Osteocyte (in vitro differentiated cells): ENCODE results near the gene S100A5. TPM values are rescaled to one million over a fixed set of nuclear protein-coding genes. Genes with fewer than 3 reads are reported as not detected.
A peak's percentile ranks its signal among the peaks of the same experiment; 100 is the strongest.

Experiments used
- DNase-seq: peaks from one replicate; pipeline ENCODE4 v3.0.0; 2021; ENCODE audit warnings: mixed read lengths; ENCODE audit not compliant: unreplicated experiment; ENCODE audit errors: extremely low spot score
- H3K27ac Mint-ChIP-seq: one replicate; pipeline ENCODE4 v1.8.0; 2021; ENCODE audit warnings: mild to moderate bottlenecking, mixed read lengths; ENCODE audit not compliant: unreplicated experiment
- H3K27me3 Mint-ChIP-seq: one replicate; pipeline ENCODE4 v1.8.0; 2021; ENCODE audit warnings: mixed read lengths; ENCODE audit not compliant: unreplicated experiment
- H3K36me3 Mint-ChIP-seq: one replicate; pipeline ENCODE4 v1.8.0; 2021; ENCODE audit warnings: mixed read lengths; ENCODE audit not compliant: unreplicated experiment
- H3K4me1 Mint-ChIP-seq: one replicate; pipeline ENCODE4 v1.8.0; 2021; ENCODE audit warnings: mixed read lengths; ENCODE audit not compliant: unreplicated experiment
- H3K4me3 Mint-ChIP-seq: one replicate; pipeline ENCODE4 v1.8.0; 2021; ENCODE audit warnings: mild to moderate bottlenecking, moderate library complexity, mixed read lengths; ENCODE audit not compliant: unreplicated experiment
- H3K9me3 Mint-ChIP-seq: one replicate; pipeline ENCODE4 v1.8.0; 2021; ENCODE audit warnings: mixed read lengths; ENCODE audit not compliant: unreplicated experiment
- total RNA-seq: library from RNA; stranded (reverse); gene quantifications from 2 replicates; pipeline ENCODE4 v1.2.1, GENCODE V29; 2021
- TF ChIP-seq, protein P1 (sequence below): fragments of 200-600 bp; sonication (generic); IDR thresholded peaks from 2 replicates; pipeline ENCODE4 v1.5.0; 2021; ENCODE audit warnings: antibody characterized with exemption, mild to moderate bottlenecking, moderate library complexity

Gene S100A5
- total RNA-seq, 1 donor from 2014 or later = 1.0 TPM

DNA sequence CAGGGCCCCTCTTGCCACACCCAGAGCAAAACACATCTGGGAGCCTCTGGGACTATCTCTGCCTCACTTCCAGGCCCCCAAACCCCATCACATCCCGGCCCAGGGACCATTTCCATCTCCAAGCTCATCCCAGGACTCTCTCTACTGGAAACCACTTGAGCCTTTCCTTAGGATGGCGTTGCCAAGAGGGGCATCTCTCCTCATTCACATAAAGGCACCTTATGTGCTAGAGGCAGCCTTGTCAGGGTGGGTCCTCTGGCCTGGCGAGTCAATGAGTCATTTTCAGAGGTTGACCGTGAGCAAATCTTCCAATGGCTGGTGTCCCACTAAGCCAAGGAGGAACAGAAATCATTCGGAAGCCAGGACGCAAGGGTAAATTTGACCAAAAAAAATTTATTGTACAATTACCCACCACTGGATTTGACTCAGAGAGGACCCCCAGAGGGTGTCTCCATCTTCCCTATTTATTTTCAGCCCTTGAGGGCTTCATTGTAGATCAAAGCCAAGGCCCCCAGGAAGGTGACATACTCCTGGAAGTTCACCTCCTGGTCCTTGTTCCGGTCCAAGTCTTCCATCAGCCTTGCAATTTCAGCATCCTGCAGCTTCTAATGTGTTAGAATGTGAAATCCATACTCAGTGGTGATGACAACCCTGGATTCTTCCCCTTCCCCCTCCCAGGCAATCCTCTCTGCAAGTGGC is 6.4 kb downstream of the S100A5 start:
- Mint-ChIP-seq H3K27ac (peak overlapping the region; percentile 84), H3K4me1 (peaks cover 33% of the 10 kb centered on the region), H3K9me3 (no peaks in the 10 kb centered on the region), H3K36me3 (no peaks in the 10 kb centered on the region), H3K27me3 (no peaks in the 10 kb centered on the region), H3K4me3 (no peak overlapping the region)
- no peak for DNase-seq
- TF ChIP-seq, protein P1, sequence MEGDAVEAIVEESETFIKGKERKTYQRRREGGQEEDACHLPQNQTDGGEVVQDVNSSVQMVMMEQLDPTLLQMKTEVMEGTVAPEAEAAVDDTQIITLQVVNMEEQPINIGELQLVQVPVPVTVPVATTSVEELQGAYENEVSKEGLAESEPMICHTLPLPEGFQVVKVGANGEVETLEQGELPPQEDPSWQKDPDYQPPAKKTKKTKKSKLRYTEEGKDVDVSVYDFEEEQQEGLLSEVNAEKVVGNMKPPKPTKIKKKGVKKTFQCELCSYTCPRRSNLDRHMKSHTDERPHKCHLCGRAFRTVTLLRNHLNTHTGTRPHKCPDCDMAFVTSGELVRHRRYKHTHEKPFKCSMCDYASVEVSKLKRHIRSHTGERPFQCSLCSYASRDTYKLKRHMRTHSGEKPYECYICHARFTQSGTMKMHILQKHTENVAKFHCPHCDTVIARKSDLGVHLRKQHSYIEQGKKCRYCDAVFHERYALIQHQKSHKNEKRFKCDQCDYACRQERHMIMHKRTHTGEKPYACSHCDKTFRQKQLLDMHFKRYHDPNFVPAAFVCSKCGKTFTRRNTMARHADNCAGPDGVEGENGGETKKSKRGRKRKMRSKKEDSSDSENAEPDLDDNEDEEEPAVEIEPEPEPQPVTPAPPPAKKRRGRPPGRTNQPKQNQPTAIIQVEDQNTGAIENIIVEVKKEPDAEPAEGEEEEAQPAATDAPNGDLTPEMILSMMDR = no peak

DNA sequence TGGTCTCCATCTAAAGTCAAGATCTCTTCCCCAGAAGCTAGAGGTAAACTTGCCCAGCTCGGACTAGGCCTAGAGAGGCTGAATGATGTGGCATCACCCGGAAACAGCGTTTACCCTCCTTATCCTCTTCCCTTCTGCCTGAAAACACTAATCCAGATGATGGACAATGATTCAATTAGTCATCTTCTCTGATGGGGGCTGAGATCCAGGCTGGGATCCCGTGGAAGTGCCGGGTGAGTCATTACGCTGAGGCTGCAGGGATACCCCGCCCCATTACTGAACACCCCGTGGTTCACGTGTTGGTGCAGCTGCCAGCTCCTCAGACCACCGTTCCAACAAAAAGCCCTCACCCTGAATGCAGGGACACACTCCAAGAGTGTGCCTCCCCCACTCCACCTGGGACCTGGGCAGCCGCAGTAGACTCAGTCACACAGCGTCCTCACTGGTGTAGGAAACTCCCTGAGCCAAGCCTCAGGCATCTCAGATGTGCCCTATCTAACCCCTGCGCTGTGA is 7.0 kb downstream of the S100A5 start:
- TF ChIP-seq, protein P1 = no peak
- Mint-ChIP-seq H3K9me3 (no peaks in the 10 kb centered on the region), H3K4me1 (peaks cover 30% of the 10 kb centered on the region), H3K4me3 (no peak overlapping the region), H3K36me3 (no peaks in the 10 kb centered on the region), H3K27ac (peak overlapping the region; percentile 84), H3K27me3 (no peaks in the 10 kb centered on the region)
- no peak for DNase-seq

DNA sequence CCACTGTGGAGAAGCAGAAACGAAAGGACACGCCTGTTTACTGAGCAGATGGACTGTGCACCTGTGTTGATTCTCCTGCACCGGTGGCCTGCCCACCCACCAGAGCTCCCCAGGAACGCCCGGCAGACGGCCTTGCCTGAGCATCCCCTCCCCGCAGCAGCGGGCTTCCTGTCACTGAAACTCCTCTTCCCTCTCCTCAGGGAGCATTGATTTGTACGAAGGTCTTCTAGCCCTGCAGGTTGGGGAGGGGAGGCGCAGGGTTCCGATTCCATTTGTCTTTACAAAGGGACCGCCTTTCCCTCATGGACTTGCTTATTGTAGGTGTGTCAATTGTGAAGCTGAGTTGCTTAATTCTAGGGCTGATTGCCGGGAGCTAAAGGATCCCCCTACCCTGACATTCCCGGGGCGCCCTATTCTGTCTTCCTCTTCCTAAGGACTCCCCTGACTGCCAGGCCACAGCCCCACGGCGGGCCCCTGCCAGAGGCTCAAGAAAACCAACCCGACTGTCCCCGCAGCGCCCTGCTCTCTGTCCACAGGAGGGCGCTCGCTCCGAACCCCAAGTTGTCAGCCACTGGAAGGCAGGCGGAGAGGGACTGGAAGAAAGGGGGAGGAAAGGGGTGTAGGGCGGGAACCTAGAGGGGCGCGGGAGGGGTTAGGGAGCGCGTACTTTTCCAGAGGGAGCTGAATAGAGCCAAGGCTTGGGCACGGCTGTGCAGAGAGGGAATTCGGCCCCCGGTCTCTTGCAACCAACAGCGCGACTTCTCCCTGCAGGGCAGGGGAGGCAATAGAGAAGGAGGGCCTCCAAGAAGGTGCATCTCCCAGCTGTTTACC is 7.8 kb downstream of the S100A5 start:
- H3K4me1 Mint-ChIP-seq = peaks cover 24% of the 10 kb centered on the region

DNA sequence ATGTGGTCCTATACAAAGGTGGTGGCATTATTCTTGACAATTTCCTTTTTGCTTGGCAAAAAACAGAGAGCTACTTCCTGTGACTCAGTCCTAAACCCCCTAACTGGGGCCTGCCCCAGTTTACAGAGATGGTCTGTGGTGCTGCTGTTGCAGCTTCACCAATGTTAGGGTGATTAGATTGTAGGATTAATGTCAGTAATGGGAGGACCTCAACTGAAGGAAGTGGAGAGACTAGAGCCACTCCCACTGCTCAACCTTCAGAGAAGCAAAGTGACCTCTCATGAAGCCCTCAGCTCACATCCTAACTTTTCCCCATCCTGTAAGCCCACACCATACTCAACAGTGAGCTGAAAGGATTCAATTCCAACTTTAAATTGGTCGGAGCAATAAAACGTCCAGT is 8.6 kb downstream of the S100A5 start:
- peaks cover 24% of the 10 kb centered on the region for H3K4me1 Mint-ChIP-seq
- no peak overlapping the region for H3K4me3 Mint-ChIP-seq
- H3K36me3 Mint-ChIP-seq = no peaks in the 10 kb centered on the region
- DNase-seq = no peak
- no peak overlapping the region for H3K27ac Mint-ChIP-seq
- no peaks in the 10 kb centered on the region for H3K27me3 Mint-ChIP-seq
- TF ChIP-seq, protein P1 = no peak
- no peaks in the 10 kb centered on the region for H3K9me3 Mint-ChIP-seq

More for the DNA sequence above, 7.8 kb downstream of the S100A5 start:
- Mint-ChIP-seq H3K27me3 (no peaks in the 10 kb centered on the region), H3K4me3 (no peak overlapping the region), H3K9me3 (no peaks in the 10 kb centered on the region), H3K27ac (peak overlapping the region; percentile 84), H3K36me3 (no peaks in the 10 kb centered on the region)
- no peak for DNase-seq
- TF ChIP-seq, protein P1 = peak; percentile 66

DNA sequence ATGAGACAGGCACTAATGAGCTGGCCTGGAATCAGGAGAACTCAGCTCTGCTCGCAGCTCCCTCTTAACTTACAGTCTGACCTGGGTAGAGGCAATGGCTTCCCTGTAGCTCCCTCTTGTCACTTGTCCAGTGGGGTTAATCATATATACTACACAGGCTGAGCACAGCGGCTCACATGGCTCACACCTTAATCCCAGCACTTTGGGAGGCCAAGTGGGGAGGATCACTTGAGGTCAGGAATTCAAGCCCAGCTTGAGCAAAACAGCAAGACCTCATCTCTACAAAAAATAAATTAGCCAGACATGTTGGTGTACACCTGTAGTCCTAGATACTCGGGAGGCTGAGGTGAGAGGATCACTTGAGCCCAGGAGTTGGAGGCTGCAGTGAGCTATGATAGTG is 9.1 kb downstream of the S100A5 start:
- TF ChIP-seq, protein P1 = no peak
- H3K27me3 Mint-ChIP-seq = no peaks in the 10 kb centered on the region
- H3K4me3 Mint-ChIP-seq = no peak overlapping the region
- H3K27ac Mint-ChIP-seq = no peak overlapping the region
- H3K4me1 Mint-ChIP-seq = peaks cover 24% of the 10 kb centered on the region
- no peak for DNase-seq
- H3K9me3 Mint-ChIP-seq = no peaks in the 10 kb centered on the region
- no peaks in the 10 kb centered on the region for H3K36me3 Mint-ChIP-seq
